ENCODE data around the gene TXNIP.

DNA sequence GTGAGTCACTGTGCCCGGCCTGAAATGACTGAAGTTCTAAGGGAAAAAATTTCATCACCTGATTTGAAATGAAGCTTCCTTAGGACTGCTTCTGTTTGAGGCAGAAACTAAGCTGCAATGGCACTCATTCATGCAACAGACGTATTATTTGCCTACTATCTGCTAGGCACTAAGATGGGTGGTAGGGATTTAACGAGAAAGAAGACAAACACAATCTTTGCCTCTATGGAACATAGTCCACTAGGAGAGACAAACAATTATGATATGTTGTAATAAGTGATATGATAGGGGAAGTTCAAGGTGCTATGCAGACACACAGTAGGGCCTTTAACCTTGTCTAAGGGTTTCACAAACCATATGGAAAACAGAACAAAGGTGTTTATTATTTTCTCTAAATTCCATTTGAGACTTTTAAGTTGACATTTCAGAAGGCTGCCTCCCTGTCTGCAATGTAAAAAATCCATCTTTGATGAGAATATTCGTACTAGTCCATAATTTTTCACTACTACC lies 49.8 kb downstream of the TXNIP start:
- TF ChIP-seq, protein P1, sequence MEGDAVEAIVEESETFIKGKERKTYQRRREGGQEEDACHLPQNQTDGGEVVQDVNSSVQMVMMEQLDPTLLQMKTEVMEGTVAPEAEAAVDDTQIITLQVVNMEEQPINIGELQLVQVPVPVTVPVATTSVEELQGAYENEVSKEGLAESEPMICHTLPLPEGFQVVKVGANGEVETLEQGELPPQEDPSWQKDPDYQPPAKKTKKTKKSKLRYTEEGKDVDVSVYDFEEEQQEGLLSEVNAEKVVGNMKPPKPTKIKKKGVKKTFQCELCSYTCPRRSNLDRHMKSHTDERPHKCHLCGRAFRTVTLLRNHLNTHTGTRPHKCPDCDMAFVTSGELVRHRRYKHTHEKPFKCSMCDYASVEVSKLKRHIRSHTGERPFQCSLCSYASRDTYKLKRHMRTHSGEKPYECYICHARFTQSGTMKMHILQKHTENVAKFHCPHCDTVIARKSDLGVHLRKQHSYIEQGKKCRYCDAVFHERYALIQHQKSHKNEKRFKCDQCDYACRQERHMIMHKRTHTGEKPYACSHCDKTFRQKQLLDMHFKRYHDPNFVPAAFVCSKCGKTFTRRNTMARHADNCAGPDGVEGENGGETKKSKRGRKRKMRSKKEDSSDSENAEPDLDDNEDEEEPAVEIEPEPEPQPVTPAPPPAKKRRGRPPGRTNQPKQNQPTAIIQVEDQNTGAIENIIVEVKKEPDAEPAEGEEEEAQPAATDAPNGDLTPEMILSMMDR (IDR thresholded peaks at IDR 0.05), result no peak
- no peak for TF ChIP-seq POLR2A (IDR thresholded peaks at IDR 0.05)

All from breast epithelium (tissue), 3 donors.